ENCODE data around the gene CDH4.

The CDH4 gene

DNA sequence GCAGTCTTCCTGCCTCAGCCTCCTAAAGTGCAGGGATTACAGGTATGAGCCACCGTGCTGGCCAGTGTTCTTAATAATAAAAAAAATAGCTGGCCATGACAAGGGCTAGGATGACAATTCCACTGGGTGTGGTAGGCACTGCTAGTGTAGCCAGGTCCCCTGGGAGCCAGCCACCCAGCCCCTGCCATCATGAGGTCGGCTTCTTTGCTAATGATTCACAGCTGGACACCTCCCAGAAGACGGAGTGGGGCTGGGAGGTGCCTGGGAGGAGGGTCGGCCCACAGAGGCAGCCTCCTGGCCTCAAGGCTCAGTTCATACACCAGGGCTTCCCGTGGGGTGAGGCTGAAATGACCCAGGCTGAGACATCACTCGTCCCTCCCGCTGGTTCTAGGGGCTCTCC is 583.2 kb downstream of the CDH4 start:
- H3K9ac ChIP-seq (ENCODE audit: low read length) = no peak overlapping the region
- no peak overlapping the region for H3K27ac ChIP-seq (ENCODE audit: low read depth, low read length)
- H3K36me3 ChIP-seq (ENCODE audit: control insufficient read depth, insufficient read depth, low read length) = no peaks in the 10 kb centered on the region
- H3K27me3 ChIP-seq (ENCODE audit: control insufficient read depth, insufficient read depth, low read length) = no peaks in the 10 kb centered on the region
- no peaks in the 10 kb centered on the region for H3K4me1 ChIP-seq (ENCODE audit: control insufficient read depth, insufficient read depth, low read length)
- no peak overlapping the region for H3K4me3 ChIP-seq (ENCODE audit: low read length)

DNA sequence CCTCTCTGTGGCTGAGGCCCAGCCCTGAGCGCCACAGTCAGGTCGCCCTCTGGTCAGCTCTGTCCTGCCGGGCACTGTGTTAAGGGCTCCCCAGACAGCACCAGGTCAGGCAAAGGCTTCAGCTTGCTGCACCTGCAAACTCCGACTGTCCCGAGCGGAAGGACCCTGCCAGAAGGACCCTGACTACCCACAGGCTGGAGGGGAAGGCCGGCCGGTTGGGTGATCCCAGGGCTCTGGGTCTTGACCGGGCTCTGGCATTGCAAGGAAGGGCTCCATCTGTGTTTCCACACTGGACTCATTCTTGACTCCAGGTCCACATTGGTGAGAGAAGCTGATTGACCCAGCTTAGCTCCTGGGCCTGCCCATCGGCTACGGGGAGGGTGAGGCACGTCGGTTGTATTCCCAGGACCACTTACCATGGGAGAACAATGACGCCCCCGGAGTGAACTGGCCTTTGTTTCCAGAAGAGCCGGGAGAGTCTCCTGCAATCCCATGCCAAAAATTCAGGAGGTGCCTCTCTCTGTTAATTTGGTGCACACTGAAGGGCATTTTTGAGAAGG is 583.8 kb downstream of the CDH4 start:
- no peaks in the 10 kb centered on the region for H3K27me3 ChIP-seq (ENCODE audit: control insufficient read depth, insufficient read depth, low read length)
- H3K4me3 ChIP-seq (ENCODE audit: low read length) = no peak overlapping the region
- H3K4me1 ChIP-seq (ENCODE audit: control insufficient read depth, insufficient read depth, low read length) = no peaks in the 10 kb centered on the region
- no peak overlapping the region for H3K9ac ChIP-seq (ENCODE audit: low read length)
- no peak overlapping the region for H3K27ac ChIP-seq (ENCODE audit: low read depth, low read length)
- H3K36me3 ChIP-seq (ENCODE audit: control insufficient read depth, insufficient read depth, low read length) = no peaks in the 10 kb centered on the region

DNA sequence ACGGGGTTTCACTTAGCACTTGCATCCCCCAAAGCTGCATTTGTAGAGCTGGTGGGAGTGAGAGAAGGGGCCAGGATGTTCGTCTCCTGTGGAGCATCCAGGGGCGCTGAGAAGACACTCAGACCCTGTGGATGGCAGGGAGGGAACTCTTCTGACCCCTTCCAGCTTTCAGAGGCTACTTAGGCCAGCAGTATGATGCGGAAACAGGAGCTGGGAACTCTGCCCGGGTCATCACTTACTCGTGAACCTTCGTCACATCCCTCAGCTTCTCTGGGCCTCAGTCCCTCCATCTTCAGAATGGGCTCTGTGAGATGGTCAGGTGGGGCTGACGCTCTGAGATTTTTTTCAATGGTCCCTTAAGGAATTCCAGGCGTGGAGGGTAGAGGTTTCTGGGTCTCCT is 585.1 kb downstream of the CDH4 start:
- Histone ChIP-seq H3K36me3 (ENCODE audit: control insufficient read depth, insufficient read depth, low read length) (no peaks in the 10 kb centered on the region), H3K4me1 (ENCODE audit: control insufficient read depth, insufficient read depth, low read length) (no peaks in the 10 kb centered on the region), H3K27me3 (ENCODE audit: control insufficient read depth, insufficient read depth, low read length) (no peaks in the 10 kb centered on the region)

DNA sequence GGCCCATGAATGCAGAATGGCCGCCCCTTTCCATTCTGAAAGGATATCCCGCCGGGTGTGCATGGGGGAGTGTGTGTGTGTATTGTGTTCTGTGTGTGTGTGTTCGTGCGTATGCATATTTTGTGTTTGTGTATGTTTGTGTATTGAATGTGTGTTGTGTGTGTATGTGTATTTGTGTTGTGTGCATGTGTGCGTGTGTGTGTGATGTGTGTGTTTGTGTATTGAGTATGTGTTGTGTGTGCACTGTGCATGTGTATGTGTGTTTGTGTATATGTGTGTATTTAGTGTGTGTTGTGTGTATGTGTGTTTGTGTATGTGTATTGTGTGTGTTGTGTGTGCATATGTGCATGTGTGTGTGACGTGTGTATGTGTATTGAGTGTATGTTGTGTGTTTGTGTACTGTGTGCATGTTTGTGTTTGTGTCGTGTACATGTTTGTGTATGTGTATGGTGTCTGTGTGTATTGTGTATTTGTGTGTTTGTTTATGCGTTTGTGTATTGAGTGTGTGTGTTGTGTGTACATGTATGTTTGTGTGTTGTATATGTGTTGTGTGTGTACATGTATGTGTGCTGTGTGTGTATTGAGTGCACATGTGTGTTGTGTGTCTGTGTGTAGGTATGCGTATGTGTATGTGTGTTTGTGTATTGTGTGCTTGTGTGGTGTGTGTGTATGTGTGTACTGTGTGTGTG is 587.3 kb downstream of the CDH4 start:
- Histone ChIP-seq H3K9ac (ENCODE audit: low read length) (no peak overlapping the region), H3K4me1 (ENCODE audit: control insufficient read depth, insufficient read depth, low read length) (no peaks in the 10 kb centered on the region), H3K27ac (ENCODE audit: low read depth, low read length) (no peak overlapping the region), H3K4me3 (ENCODE audit: low read length) (no peak overlapping the region), H3K36me3 (ENCODE audit: control insufficient read depth, insufficient read depth, low read length) (no peaks in the 10 kb centered on the region), H3K27me3 (ENCODE audit: control insufficient read depth, insufficient read depth, low read length) (no peaks in the 10 kb centered on the region)

More for the DNA sequence above, 585.1 kb downstream of the CDH4 start:
- Histone ChIP-seq H3K9ac (ENCODE audit: low read length) (no peak overlapping the region), H3K4me3 (ENCODE audit: low read length) (no peak overlapping the region), H3K27ac (ENCODE audit: low read depth, low read length) (no peak overlapping the region)

DNA sequence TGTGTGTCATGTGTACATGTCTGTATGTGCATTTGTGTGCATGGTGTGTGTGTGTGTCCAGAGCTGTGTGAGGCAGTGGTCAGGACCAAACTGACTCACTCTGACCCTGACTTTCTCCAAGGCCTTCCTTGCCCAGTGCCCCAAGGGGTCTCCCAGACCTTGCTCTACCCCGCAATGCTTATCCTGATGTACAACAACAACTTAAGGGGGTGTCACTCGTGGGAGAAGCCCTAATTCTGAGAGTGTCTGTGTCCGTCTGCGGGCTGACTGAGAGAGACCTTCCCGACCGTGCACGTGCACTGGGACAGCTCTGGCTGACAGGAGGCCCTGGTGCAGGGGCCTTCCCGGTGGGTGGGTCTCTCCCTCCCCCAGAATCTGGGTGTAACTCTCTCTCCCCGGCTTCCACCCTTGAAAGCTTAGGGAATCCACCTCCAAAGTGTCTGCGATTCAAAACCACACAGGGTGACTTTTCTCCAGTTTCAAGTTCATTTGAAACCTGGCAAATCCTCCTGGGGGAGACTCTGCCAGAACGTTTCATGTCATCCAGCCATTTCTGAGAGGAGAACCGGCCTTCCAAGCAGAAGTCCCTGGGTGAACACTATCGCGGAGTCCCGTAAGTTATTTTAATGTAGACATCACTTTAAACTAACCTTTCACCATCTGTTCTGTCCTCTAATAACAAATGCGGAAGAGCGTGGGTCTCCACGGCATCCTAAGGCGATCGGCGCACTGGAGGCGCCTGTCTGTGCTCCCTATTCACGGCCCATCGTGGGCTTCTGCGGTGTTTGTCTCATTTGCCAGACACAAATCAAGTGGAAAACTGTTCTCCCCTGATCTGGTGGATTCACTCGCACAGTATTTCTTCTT is 588.1 kb downstream of the CDH4 start:
- no peak overlapping the region for H3K9ac ChIP-seq (ENCODE audit: low read length)

DNA sequence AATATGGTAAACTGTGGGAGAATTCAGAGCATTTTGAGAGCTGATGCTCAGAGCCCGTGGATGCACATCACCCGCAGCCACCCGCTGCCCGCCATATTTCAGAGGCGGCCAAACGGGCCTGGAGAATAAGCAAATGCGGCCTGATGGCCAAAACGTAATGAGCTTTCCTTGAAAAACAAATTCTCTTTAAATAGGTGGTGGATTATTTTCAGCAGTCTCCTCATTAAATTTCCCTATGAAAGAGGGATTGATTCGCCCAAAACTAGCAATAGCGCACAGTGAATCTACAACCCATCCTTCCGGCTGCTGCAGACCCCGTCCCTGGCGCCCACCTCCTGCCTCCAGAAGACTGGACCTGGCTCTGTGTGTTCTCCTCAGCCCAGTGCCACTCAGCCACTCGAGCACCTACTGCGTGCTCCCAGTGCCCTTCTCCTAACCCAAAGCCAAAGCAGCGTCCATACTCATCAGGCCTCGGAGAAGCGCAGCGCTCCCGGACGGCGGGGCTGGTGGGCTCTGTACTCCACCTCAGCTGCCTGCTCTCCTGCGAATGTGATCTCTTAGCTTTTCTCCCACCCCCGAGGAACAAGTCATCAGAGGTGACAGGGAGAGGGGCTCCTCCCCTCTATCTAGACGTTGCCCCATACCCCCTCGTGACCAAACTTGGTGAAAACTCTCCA is 588.9 kb downstream of the CDH4 start:
- no peaks in the 10 kb centered on the region for H3K4me1 ChIP-seq (ENCODE audit: control insufficient read depth, insufficient read depth, low read length)
- no peak overlapping the region for H3K9ac ChIP-seq (ENCODE audit: low read length)
- no peaks in the 10 kb centered on the region for H3K36me3 ChIP-seq (ENCODE audit: control insufficient read depth, insufficient read depth, low read length)
- H3K4me3 ChIP-seq (ENCODE audit: low read length) = no peak overlapping the region
- no peaks in the 10 kb centered on the region for H3K27me3 ChIP-seq (ENCODE audit: control insufficient read depth, insufficient read depth, low read length)
- no peak overlapping the region for H3K27ac ChIP-seq (ENCODE audit: low read depth, low read length)

More for the DNA sequence above, 588.1 kb downstream of the CDH4 start:
- no peaks in the 10 kb centered on the region for H3K4me1 ChIP-seq (ENCODE audit: control insufficient read depth, insufficient read depth, low read length)
- H3K27ac ChIP-seq (ENCODE audit: low read depth, low read length) = no peak overlapping the region
- no peaks in the 10 kb centered on the region for H3K36me3 ChIP-seq (ENCODE audit: control insufficient read depth, insufficient read depth, low read length)
- no peak overlapping the region for H3K4me3 ChIP-seq (ENCODE audit: low read length)
- H3K27me3 ChIP-seq (ENCODE audit: control insufficient read depth, insufficient read depth, low read length) = no peaks in the 10 kb centered on the region

DNA sequence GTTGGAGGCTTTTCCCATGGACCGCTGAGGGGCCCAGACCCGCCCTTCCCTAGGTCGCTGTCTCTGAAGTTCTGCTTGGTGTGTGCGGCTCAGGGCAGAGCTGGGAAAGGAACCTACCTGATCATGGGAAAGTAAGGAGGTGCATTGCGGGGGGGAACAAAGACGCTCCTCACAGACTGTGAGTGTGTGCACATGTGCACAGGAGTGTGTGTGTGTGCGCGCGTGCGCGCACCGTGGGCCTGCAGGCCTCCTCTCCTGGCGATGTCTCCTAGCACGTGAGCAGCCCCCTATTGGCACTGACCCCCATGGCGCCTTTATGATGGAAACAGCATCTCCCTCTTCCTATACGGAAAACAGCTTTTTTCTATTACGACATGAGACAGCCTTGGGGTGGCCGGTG is 589.5 kb downstream of the CDH4 start:
- Histone ChIP-seq H3K4me3 (ENCODE audit: low read length) (no peak overlapping the region), H3K36me3 (ENCODE audit: control insufficient read depth, insufficient read depth, low read length) (no peaks in the 10 kb centered on the region), H3K9ac (ENCODE audit: low read length) (no peak overlapping the region), H3K27ac (ENCODE audit: low read depth, low read length) (no peak overlapping the region), H3K27me3 (ENCODE audit: control insufficient read depth, insufficient read depth, low read length) (no peaks in the 10 kb centered on the region), H3K4me1 (ENCODE audit: control insufficient read depth, insufficient read depth, low read length) (no peaks in the 10 kb centered on the region)

DNA sequence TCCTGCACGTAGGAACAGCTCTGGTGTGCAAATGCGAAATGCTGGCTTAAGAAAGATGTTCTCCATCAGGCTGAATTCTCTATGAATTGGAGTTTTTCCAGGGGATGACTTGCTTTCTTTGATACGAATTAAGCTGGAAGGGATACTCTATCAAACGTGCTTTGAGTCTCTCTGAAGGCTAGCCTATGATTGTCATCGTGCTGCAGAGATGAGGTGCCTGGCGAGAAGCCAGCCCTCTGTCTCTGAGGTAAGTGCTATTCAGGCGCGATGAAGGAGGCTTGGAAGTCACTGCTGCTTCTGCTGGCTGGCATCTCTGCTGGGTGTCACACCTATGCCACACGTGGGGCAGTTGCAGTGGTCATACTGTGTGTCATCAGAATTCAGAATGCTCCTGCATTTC is 589.9 kb downstream of the CDH4 start:
- Histone ChIP-seq H3K36me3 (ENCODE audit: control insufficient read depth, insufficient read depth, low read length) (no peaks in the 10 kb centered on the region), H3K4me1 (ENCODE audit: control insufficient read depth, insufficient read depth, low read length) (no peaks in the 10 kb centered on the region), H3K27ac (ENCODE audit: low read depth, low read length) (no peak overlapping the region), H3K4me3 (ENCODE audit: low read length) (no peak overlapping the region), H3K27me3 (ENCODE audit: control insufficient read depth, insufficient read depth, low read length) (no peaks in the 10 kb centered on the region), H3K9ac (ENCODE audit: low read length) (no peak overlapping the region)

DNA sequence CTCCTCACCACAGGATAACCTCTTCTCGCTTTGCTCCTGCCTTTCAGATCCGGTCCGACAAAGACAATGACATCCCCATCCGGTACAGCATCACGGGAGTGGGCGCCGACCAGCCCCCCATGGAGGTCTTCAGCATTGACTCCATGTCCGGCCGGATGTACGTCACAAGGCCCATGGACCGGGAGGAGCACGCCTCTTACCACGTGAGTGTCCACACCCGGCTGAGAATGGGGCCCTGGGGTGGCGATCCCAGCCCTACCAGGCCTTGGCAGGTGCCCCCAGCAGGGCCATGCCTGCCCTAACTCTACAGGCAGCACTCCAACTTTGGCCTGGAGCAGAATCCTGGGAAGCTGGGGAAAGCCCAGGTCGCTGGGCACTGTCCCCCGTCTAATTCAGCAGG is 592.6 kb downstream of the CDH4 start:
- Histone ChIP-seq H3K27ac (ENCODE audit: low read depth, low read length) (no peak overlapping the region), H3K9ac (ENCODE audit: low read length) (no peak overlapping the region), H3K36me3 (ENCODE audit: control insufficient read depth, insufficient read depth, low read length) (no peaks in the 10 kb centered on the region), H3K27me3 (ENCODE audit: control insufficient read depth, insufficient read depth, low read length) (no peaks in the 10 kb centered on the region), H3K4me3 (ENCODE audit: low read length) (no peak overlapping the region), H3K4me1 (ENCODE audit: control insufficient read depth, insufficient read depth, low read length) (no peaks in the 10 kb centered on the region)

DNA sequence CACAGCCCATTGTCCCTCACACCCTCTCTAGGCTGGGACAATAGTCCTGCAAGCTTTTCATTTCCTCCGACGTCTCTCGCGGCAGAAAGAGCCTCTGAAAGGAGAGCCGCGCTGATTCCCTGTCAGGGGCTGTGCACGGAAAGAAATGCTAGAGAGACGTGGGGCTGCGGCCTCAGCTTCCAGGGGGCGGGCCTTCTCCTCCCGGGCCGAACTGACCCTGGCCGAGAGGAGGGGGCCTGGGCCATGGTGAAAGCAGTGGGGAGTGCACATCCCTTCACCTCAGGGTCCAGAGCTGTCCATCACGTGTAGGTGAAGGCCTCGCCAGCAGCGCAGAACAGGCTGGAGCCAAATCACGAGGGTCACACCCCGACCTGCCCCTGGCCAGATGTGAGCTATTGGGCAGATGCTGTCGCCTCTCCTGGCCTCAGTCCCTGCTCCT is 593.2 kb downstream of the CDH4 start:
- Histone ChIP-seq H3K9ac (ENCODE audit: low read length) (no peak overlapping the region), H3K36me3 (ENCODE audit: control insufficient read depth, insufficient read depth, low read length) (no peaks in the 10 kb centered on the region), H3K27ac (ENCODE audit: low read depth, low read length) (no peak overlapping the region), H3K4me1 (ENCODE audit: control insufficient read depth, insufficient read depth, low read length) (no peaks in the 10 kb centered on the region), H3K4me3 (ENCODE audit: low read length) (no peak overlapping the region), H3K27me3 (ENCODE audit: control insufficient read depth, insufficient read depth, low read length) (no peaks in the 10 kb centered on the region)

DNA sequence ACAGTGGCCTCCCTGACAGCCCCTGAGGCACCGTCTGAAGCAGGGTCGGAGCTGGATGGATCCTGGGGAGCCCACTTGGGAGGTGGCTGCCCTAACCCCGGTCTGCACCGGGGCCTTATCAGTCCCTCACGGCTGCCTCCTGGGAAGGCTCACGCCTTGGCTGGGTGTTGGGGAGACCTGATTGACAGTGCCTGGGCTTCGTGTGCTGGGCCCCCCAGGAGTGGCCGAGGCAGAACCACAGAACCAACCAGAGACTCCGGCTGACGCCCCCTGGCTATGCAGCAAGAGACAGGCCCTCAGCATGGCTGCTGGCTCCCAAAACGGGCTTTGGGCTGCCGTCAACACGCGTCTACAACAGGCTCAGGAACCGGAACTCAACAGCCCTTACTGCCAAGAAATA is 594.0 kb downstream of the CDH4 start:
- Histone ChIP-seq H3K9ac (ENCODE audit: low read length) (no peak overlapping the region), H3K4me3 (ENCODE audit: low read length) (no peak overlapping the region), H3K27me3 (ENCODE audit: control insufficient read depth, insufficient read depth, low read length) (no peaks in the 10 kb centered on the region), H3K4me1 (ENCODE audit: control insufficient read depth, insufficient read depth, low read length) (no peaks in the 10 kb centered on the region), H3K27ac (ENCODE audit: low read depth, low read length) (no peak overlapping the region), H3K36me3 (ENCODE audit: control insufficient read depth, insufficient read depth, low read length) (no peaks in the 10 kb centered on the region)

DNA sequence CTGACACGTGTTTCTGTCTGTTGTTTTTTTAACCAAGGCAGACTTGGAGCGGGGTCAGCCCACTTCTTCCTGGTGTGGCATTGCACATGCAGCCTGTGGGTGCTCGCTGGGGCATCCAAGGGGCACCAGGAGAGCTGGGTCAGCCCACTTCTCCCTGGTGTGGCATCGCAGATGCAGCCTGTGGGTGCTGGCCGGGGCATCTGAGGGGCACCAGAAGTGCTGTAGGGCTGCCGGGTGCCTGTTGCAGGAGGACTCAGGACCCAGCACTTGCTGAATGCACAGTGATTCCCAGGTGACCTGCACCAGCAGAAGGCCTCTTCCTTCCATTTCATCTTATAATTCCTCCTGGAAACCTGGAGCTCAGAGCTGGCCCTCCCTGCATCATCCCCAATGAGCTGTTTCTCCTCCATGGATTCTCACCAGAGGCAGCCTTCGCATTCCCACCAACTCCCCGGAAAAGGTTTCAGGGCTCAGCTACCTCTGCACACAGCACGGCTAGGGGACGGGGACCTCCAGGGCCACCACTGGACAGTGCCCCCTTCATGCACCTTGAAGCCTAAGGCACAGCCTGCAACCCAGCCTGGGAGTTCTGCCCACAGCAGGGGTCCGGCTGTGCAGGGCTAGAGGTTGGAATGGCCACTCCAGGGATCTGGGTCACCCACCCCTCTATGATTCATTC is 594.8 kb downstream of the CDH4 start:
- Histone ChIP-seq H3K4me1 (ENCODE audit: control insufficient read depth, insufficient read depth, low read length) (no peaks in the 10 kb centered on the region), H3K4me3 (ENCODE audit: low read length) (no peak overlapping the region), H3K27ac (ENCODE audit: low read depth, low read length) (no peak overlapping the region), H3K27me3 (ENCODE audit: control insufficient read depth, insufficient read depth, low read length) (no peaks in the 10 kb centered on the region), H3K36me3 (ENCODE audit: control insufficient read depth, insufficient read depth, low read length) (no peaks in the 10 kb centered on the region), H3K9ac (ENCODE audit: low read length) (no peak overlapping the region)
